ENCODE measurements around the gene CCDC110. TPM values are rescaled to one million over a fixed set of nuclear protein-coding genes. Genes with fewer than 3 reads are reported as not detected.

Gene CCDC110
- total RNA-seq, 1 experiment from 2014 or later = 2.7 TPM

DNA sequence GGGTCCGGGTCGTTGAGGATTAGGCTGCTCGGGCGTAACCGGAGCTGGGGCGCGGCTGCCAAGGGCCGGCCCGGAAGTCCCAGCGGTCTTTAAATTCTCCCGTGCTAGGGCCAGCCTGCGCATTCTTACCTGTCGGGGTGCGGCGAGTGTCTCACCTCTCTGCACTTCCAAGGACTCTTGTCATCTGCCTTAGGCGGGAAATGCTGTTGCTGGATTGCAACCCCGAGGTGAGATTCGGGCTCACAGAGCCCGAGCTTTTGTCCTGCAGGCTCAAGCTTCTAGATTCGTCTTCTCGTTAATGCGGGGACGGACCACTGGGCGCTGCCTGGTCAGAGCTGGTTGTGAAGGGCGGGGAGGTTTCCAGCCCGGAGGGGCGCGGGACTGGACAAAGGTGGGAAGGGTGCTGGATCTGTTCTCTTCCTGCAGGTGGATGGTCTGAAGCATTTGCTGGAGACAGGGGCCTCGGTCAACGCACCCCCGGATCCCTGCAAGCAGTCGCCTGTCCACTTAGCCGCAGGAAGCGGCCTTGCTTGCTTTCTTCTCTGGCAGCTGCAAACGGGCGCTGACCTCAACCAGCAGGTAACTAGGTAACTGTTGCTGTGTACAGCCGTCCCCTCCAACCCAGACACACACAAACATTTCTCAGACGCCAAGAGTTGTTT lies 74.7 kb downstream of the CCDC110 start, which contains the start of gene ANKRD37:
TSS of gene ANKRD37 (plus strand) at position 118 of the 662 bp plus-strand sequence. CDS start at position 201, 83 bp downstream.
- H3K36me3 ChIP-seq (ENCODE audit: control insufficient read depth in 1 of 2, insufficient read depth in 2 of 2, low read length in 2 of 2) = peaks cover 7 to 12% of the 10 kb centered on the region in 2 experiments; a peak in 2 of 4 replicates
- H3K27ac ChIP-seq (ENCODE audit: low read depth, low read length) = peak within 1 kb of the TSS; percentile 90
- BruUV-seq (replicated peaks) = no TSS peak
- peak within 1 kb of the TSS; percentile 86 for H3K4me2 ChIP-seq (ENCODE audit: low read length)
- intact Hi-C loops (cut with micrococcal nuclease) = loop anchor here (2.0 to 5.0 kb wide), 2 partner anchors 195 to 200 kb away; partner anchors contain the start of gene CFAP97
- DNase-seq (ENCODE audit: low read depth, low spot score) (no peak), ATAC-seq (peak; percentile 15)
- no peaks in the 10 kb centered on the region for H3K79me2 ChIP-seq (ENCODE audit: insufficient read depth, low read length)
- CTCF ChIA-PET = interaction anchor here (1.0 kb wide), 1 partner anchor 392 kb away, joined by 3 read pairs; no protein-coding TSS in a partner anchor
- H3K4me3 ChIP-seq (replicated peaks in 1 of 2; ENCODE audit: low read depth in 1 of 2, low read length in 2 of 2) = peak within 1 kb of the TSS; percentile 57 to 61
- RAD21 ChIA-PET (ENCODE audit: low non-redundant PET in 1 of 2, low total read pairs in 2 of 2, uncharacterized antibody in 2 of 2, unreplicated experiment in 2 of 2) = no interaction called here
- peak within 1 kb of the TSS; percentile 5 for H2AFZ ChIP-seq (ENCODE audit: low read depth, low read length, poor library complexity, severe bottlenecking)
- no peaks in the 10 kb centered on the region for H3K9me2 ChIP-seq (ENCODE audit: insufficient read depth)
- H3K4me1 ChIP-seq (ENCODE audit: control insufficient read depth in 1 of 2, insufficient read depth in 2 of 2, low read length in 2 of 2) = peaks cover 11 to 29% of the 10 kb centered on the region in 2 experiments
- peak within 1 kb of the TSS; percentile 75 for H3K9ac ChIP-seq (ENCODE audit: low read length)
- H3K9me3 ChIP-seq (ENCODE audit: control insufficient read depth in 1 of 2, insufficient read depth in 1 of 2, low read depth in 1 of 2, low read length in 2 of 2) = no peaks in the 10 kb centered on the region
- H4K20me1 ChIP-seq (ENCODE audit: insufficient read depth) = no peaks in the 10 kb centered on the region
- POLR2A ChIA-PET = interaction anchor here (0.7 to 1.6 kb wide), 4 partner anchors 13 to 202 kb away, joined by 3 to 4 read pairs (median 4); partner anchors contain the start of gene UFSP2
- TF ChIP-seq POLR2AphosphoS5 (IDR thresholded peaks at IDR 0.05; ENCODE audit: low read depth, low read length) (peak; percentile 91), POLR2A (IDR thresholded peaks at IDR 0.05; ENCODE audit: borderline replicate concordance, extremely low read depth, insufficient read depth, insufficient read length) (no peak), SRF (IDR thresholded peaks at IDR 0.05; ENCODE audit: low read depth) (peak; percentile 21; the same call in 1 of the 2 replicates), ATF3 (IDR thresholded peaks at IDR 0.05) (no peak), ELF1 (IDR thresholded peaks at IDR 0.05; ENCODE audit: borderline replicate concordance, low read depth) (0 out of 2 replicates have a peak, but pooled peaks have one; percentile 30), SIN3A (IDR thresholded peaks at IDR 0.05; ENCODE audit: low read depth) (peak; percentile 99), EZH2 (IDR thresholded peaks at IDR 0.05) (no peak), FOSL1 (IDR thresholded peaks at IDR 0.05; ENCODE audit: low read depth) (no peak), CBX3 (IDR thresholded peaks at IDR 0.05; ENCODE audit: low read depth) (0 out of 2 replicates have a peak, but pooled peaks have one; percentile 7)
- TF ChIP-seq, protein P1, sequence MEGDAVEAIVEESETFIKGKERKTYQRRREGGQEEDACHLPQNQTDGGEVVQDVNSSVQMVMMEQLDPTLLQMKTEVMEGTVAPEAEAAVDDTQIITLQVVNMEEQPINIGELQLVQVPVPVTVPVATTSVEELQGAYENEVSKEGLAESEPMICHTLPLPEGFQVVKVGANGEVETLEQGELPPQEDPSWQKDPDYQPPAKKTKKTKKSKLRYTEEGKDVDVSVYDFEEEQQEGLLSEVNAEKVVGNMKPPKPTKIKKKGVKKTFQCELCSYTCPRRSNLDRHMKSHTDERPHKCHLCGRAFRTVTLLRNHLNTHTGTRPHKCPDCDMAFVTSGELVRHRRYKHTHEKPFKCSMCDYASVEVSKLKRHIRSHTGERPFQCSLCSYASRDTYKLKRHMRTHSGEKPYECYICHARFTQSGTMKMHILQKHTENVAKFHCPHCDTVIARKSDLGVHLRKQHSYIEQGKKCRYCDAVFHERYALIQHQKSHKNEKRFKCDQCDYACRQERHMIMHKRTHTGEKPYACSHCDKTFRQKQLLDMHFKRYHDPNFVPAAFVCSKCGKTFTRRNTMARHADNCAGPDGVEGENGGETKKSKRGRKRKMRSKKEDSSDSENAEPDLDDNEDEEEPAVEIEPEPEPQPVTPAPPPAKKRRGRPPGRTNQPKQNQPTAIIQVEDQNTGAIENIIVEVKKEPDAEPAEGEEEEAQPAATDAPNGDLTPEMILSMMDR (IDR thresholded peaks at IDR 0.05 in 2 of 3, conservative IDR thresholded peaks at IDR 0.05 in 1 of 3; ENCODE audit: borderline replicate concordance in 1 of 3, insufficient read depth in 1 of 3, low read depth in 2 of 3, low read length in 2 of 3) = no peak
- H3K27me3 ChIP-seq (ENCODE audit: insufficient read depth, low read length) = no peaks in the 10 kb centered on the region

Data from HCT116 (cell line).